ENCODE results near the gene DPYD. TPM values are rescaled to one million over a fixed set of nuclear protein-coding genes. Genes with fewer than 3 reads are reported as not detected.

Gene DPYD
- total RNA-seq, 2 experiments from 2014 or later = 7.5 to 7.9 TPM

DNA sequence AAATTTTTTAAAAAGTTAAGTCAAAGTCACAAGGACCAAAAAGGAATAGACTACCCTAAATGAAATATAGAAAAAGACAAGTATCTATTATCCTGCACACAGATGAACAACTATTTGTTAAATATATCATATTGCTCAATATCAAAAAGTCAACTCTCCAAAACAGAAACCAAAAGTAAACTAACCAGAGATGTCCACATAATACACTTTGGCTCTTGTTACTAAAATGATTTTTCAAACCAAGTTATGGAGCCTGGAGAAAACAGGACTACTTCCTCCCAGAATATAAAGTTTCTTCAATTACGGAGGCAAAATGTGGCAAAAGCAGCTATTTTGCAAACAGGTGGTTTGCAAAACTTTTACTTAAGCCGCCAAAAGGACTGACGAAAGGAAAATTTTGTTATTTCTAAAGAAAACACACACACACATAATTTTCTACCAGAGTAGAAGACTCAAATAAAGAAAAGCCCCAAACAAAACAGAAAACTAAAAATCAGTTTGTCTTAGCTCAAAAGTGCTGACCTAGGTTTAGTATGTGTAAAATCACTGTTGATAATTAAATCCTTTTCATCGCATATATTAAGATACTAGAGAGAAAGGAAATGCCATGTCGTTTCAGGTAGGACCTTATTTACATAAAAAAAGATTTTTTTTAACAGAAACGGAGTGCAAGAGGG is 1.1 kb downstream of the DPYD start:
- no peak for DNase-seq
- H3K27ac Mint-ChIP-seq = peak overlapping the region; percentile 94
- peaks cover 44% of the 10 kb centered on the region for H3K4me1 Mint-ChIP-seq
- H3K36me3 Mint-ChIP-seq = peaks cover 7% of the 10 kb centered on the region
- peak overlapping the region; percentile 90 for H3K4me3 Mint-ChIP-seq
- H3K9me3 Mint-ChIP-seq = no peaks in the 10 kb centered on the region
- H3K27me3 Mint-ChIP-seq = no peaks in the 10 kb centered on the region

DNA sequence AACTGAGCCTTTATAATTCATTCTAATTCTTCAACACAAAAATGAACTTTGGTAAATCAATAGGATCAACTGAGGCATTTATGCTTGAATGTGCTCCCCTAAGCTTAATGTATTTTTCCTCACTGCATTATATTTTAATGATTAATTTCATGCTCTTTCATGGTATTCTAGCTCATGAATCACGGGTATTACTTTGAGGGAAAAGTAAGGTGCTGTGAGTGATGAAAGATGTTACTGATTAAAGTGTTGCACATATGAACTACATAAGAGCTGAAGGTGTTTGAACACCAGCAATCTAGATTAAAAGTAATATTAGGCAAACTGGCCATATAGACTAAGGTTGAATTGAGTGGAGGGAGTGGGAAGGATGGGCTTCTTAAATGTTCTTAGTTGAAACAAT is 1.9 kb downstream of the DPYD start:
- no peak overlapping the region for H3K27ac Mint-ChIP-seq
- peaks cover 7% of the 10 kb centered on the region for H3K36me3 Mint-ChIP-seq
- H3K9me3 Mint-ChIP-seq = no peaks in the 10 kb centered on the region
- H3K4me1 Mint-ChIP-seq = peaks cover 51% of the 10 kb centered on the region
- no peak for DNase-seq
- peak overlapping the region; percentile 90 for H3K4me3 Mint-ChIP-seq
- H3K27me3 Mint-ChIP-seq = no peaks in the 10 kb centered on the region

DNA sequence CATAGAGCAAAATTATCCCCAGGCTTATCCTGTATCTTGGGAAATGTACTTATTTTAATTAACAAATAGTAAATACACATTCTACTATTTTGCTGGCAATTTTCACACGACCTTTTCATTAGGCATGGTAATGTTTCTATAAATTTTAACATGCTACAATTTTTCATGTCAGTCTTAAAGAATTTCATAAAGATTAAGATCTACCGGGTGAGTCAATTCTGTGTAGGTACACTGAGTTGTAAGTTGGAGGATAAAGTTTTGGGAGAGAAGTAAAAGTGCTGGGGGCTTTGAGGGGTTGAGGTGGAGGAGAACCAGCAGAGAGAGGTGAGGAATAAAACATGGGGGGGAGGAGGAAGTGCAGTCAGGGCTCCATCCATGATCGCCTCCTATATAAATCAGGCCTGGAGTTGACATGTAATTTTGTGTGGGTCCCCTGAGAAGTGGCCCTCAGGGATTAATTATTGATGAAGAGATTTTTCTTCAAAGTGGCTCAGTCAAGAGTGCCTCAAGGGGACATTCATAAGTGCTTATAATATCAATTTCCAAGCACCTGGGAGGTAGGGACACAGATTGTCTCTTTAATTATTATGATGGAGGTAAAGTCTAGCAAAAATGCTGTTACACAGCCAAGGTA is 7.2 kb downstream of the DPYD start:
- Mint-ChIP-seq H3K27me3 (no peaks in the 10 kb centered on the region), H3K4me1 (peaks cover 51% of the 10 kb centered on the region), H3K9me3 (no peaks in the 10 kb centered on the region), H3K27ac (no peak overlapping the region), H3K36me3 (peaks cover 7% of the 10 kb centered on the region), H3K4me3 (no peak overlapping the region)
- no peak for DNase-seq

DNA sequence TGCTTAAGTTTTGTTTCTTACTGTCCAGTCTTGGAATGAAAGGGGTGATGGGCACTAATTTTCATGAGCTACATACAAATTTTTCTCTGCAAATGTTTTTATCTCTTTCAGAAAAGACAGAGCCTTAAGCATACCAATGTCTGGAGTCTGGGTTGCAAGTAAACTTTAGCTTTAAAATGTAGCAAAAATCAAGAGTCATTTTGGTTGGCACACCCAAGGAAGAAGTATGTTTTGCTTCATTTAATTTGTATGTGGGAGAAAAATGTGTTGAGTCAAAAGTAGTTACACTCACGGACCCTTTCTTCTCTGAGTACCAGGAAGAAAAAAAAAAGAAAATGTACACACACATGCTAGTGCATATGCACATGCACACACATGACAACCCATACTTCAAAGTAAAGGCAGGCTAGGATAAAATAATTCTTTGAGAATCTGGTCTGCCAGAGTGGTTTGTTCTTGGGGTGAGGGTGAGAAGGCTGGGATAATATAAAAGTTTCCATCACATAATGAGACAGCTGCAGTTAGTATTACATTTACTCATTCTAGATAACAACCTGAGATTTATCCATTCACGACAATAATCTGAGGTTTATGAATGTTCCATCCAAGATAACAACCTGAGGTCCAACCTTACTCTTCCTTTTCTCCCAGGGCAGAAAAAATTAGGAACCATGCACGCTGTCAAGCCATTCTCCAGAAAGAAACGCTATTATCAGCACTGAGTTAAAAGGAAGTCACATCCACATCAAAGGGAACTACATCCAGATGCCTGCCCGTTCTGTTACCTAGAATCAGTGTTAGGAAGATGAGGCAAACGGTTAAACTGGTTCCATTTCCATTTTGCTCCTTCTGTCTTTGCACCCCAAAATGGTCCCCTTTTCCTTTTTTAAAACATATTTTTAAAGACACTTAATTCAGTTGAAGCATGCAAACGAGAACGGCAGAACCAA is 9.3 kb downstream of the DPYD start:
- no peak for DNase-seq

DNA sequence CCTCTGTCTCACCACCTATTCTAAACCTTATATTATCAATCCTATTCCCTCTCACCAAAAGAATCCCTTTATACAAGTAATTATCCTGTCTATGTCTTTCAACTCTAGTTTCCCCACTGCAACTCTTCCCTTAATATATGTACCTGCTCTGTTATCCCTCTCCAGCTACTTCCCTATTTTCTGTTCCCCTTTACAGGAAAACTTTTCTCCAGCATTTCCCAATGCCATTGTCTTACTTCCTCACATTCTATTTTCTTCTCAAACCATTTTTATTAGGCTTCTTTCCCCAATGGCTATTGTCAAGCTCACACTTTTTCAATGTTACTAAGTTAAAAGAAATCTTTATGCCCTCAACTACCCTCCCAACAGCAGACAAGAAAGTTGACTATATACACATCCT is 11.6 kb downstream of the DPYD start:
- no peaks in the 10 kb centered on the region for H3K9me3 Mint-ChIP-seq

More for the DNA sequence above, 9.3 kb downstream of the DPYD start:
- Mint-ChIP-seq H3K36me3 (peaks cover 6% of the 10 kb centered on the region), H3K27ac (no peak overlapping the region), H3K4me1 (peaks cover 35% of the 10 kb centered on the region), H3K4me3 (peak overlapping the region; percentile 30), H3K9me3 (no peaks in the 10 kb centered on the region), H3K27me3 (no peaks in the 10 kb centered on the region)

DNA sequence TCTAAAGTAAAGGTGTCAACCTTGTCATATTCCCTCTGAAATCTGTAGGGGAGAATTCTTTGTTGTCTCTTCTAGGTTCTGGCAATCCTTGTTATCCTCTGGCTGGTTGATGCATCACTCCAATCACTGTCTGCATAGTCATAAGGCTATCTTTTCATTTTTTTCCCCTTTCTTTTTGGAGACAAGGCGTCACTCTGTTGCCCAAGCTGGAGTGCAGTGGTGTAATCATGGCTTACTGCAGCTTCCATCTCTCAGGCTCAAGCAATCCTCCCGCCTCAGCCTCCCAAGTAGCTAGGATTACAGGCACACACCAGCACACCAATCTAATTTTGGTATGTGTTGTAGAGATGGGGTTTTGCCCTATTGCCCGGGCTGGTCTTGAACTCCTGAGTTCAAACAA is 12.9 kb downstream of the DPYD start:
- Mint-ChIP-seq H3K27me3 (no peaks in the 10 kb centered on the region), H3K4me3 (no peak overlapping the region), H3K9me3 (no peaks in the 10 kb centered on the region), H3K27ac (no peak overlapping the region), H3K36me3 (peaks cover 5% of the 10 kb centered on the region), H3K4me1 (peaks cover 28% of the 10 kb centered on the region)
- no peak for DNase-seq

More for the DNA sequence above, 11.6 kb downstream of the DPYD start:
- Mint-ChIP-seq H3K36me3 (peaks cover 5% of the 10 kb centered on the region), H3K4me1 (peaks cover 30% of the 10 kb centered on the region), H3K4me3 (no peak overlapping the region), H3K27ac (no peak overlapping the region), H3K27me3 (no peaks in the 10 kb centered on the region)
- DNase-seq = no peak

DNA sequence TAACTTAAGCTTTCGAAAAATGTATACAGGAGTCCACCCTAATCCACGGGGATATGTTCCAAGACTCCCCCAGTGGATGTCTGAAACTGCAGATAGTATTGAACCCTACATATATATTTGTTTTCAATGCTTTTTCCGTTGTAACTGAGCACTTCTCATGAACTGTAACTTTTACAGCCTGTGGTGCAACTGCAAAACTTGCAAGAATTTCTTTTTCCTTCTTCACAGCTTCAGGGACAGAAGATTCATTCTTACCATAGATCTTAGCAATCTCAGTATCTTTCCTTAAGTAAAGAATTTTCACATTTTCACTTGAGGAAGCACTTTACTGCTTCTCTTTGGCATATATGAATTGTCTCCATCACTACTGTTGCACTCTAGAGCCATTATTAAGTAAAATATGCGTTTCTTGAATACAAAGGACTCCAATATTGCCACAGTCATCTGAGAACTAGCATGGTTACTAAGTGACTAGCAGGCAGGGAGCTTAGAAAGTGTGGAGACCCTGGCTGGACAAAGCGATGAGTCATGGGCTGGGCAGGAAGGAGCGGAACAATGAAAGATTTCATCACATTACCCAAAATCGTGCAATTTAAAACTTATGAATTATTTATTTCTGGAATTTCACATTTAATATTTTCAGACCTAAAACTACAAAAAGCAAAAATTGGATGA is 14.1 kb downstream of the DPYD start:
- Mint-ChIP-seq H3K27me3 (no peaks in the 10 kb centered on the region), H3K4me3 (no peak overlapping the region), H3K4me1 (peaks cover 29% of the 10 kb centered on the region), H3K27ac (no peak overlapping the region), H3K36me3 (peaks cover 5% of the 10 kb centered on the region), H3K9me3 (no peaks in the 10 kb centered on the region)
- no peak for DNase-seq

DNA sequence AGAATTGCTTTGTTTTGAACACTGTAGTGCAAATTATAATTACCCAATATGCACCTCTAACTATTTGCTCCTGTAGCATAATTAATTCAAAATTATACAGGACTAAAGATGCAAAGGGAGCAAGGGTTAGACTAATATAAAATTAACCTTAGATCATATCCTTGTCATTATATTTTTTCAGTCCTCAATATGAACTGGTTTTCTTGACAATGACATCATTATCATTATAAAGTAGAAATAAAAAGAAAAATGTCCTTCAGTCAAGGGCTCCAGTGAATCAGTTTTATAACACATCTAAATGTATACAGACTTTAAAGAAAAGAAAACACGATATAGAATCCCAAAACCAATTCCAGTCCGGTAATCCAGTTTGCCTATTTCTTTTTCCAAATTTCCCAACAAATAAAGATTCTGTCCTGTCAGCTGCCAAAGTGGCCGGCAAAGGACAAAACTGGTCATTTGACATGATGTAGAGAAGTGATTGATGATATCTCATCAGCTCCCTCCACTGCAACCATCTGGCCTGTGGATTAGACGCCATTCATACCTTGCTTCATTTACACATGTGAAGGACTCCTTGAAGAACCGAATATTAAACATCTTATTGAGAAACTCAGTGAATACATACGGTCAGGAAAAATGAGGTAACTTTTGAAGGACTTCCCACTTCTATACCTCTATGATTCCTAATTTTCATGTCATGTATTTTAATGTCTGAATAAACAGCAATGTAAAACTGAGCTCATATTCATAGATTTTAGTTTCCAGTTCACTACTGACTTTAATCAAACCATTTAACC is 15.5 kb downstream of the DPYD start:
- Mint-ChIP-seq H3K27me3 (no peaks in the 10 kb centered on the region), H3K27ac (no peak overlapping the region), H3K9me3 (no peaks in the 10 kb centered on the region), H3K4me3 (no peak overlapping the region), H3K36me3 (peaks cover 5% of the 10 kb centered on the region), H3K4me1 (peaks cover 32% of the 10 kb centered on the region)
- no peak for DNase-seq

DNA sequence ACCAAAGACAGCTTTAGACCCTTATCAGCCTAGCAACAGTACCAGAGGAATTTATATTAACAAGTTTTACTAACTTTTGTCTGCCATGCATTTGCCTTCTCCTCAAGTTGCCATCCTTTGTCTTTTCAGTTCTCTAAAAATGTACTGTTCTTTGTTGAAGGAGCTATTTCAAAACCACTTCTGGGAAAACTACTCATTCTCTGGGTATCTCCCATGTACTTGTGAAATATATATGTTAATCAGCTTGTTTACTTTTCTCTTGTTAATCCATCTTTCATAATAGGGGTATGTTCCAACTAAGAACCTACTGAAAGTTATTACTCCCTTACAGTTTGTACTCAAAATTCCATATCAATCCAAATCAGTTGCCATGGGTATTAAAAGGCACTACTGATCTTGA is 16.3 kb downstream of the DPYD start:
- DNase-seq = no peak
- Mint-ChIP-seq H3K4me1 (peaks cover 34% of the 10 kb centered on the region), H3K27ac (no peak overlapping the region), H3K4me3 (no peak overlapping the region), H3K27me3 (no peaks in the 10 kb centered on the region), H3K36me3 (peaks cover 5% of the 10 kb centered on the region), H3K9me3 (peaks cover 1% of the 10 kb centered on the region)

DNA sequence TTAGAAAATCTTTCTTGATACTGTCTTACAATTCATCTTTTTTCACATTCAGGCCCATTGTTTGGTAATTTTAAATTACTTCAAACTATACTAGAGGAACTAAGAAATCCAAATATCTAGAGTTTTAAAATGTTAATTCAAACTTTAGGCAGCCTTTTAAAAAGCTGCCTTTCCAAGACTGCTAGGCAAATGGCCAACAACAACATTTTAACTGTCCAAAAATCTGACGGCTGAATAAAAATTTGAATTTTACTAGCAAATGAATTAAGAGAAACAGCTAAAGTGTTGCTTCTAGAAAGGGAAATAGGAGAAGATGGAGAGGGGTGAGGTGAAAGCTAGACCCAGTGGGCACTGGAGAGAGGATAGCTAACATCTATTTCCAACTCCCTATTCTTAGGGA is 17.2 kb downstream of the DPYD start:
- Mint-ChIP-seq H3K27me3 (no peaks in the 10 kb centered on the region), H3K9me3 (peaks cover 4% of the 10 kb centered on the region), H3K27ac (no peak overlapping the region), H3K36me3 (peaks cover 10% of the 10 kb centered on the region), H3K4me1 (peaks cover 34% of the 10 kb centered on the region), H3K4me3 (no peak overlapping the region)
- DNase-seq = no peak

DNA sequence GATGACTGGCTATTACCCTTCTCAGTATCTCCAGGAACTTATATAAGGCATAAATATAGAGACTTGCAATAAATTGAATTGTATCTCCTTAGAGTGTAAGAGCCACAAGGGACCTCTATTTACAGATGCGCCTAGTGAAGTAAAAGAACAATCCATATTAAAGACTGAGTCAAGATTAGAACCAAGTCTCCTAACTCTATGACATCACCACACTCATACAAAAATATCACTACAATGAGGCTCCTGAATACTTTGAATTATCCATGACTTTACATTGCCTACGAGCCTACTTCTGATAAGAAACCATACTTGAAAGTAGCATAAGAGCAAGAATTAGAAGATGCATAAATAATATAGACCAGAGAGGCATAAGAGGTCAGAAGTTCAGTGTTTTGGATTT is 18.8 kb downstream of the DPYD start:
- Mint-ChIP-seq H3K4me1 (peaks cover 39% of the 10 kb centered on the region), H3K36me3 (peaks cover 20% of the 10 kb centered on the region), H3K27ac (no peak overlapping the region), H3K27me3 (no peaks in the 10 kb centered on the region), H3K9me3 (peaks cover 12% of the 10 kb centered on the region), H3K4me3 (no peak overlapping the region)
- no peak for DNase-seq

DNA sequence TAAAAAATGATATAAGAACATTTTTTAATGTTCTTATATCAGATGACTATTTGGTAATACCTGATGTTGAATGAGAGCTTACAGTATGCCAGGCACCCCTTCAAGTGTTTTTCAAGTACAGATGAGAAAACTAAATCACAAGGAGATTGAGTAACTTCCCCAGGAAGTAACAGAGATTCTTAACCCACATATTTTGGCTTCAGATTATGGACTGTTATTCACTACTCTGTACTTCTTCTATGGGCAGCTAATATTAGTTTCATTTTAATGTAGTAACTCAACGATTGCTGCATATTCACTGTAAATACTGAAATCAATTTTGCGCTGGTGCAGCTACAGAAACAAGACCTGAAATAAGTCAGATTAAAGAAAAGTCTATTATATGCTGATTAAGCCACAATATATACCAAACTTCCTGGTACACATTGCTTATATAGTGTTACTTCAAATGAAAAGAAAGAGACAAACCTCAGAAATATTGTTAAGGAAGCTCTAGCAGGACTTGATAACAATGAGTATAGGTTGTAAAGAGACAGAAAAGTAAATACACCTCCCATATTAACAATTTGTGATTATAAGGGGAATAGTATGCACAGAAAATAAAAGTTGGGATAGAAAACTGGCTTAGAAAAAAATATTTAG is 19.7 kb downstream of the DPYD start:
- Mint-ChIP-seq H3K36me3 (peaks cover 19% of the 10 kb centered on the region), H3K4me1 (peaks cover 42% of the 10 kb centered on the region), H3K4me3 (no peak overlapping the region), H3K27me3 (no peaks in the 10 kb centered on the region), H3K27ac (no peak overlapping the region), H3K9me3 (peaks cover 12% of the 10 kb centered on the region)
- DNase-seq = no peak

DNA sequence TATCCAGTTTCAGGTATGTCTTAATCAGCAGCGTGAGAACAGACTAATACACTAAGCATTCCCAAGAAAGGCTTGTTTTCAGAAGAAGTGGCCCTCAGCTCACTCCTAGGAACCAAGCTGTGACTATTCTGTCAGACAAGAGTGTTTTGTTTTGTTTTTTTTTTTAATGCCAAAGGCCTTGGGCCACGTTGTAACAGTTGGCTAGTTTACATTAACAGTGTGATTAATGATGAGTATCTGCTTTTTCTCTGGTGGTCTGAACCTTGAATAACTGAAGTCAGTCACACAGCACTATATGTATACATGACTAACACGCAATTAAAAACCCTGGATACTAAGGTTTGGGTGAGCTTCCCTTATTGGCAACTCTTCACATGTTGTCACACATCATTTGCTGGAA is 21.9 kb downstream of the DPYD start:
- H3K27me3 Mint-ChIP-seq = no peaks in the 10 kb centered on the region
- H3K9me3 Mint-ChIP-seq = peaks cover 12% of the 10 kb centered on the region
- H3K4me1 Mint-ChIP-seq = peaks cover 36% of the 10 kb centered on the region
- H3K4me3 Mint-ChIP-seq = no peak overlapping the region
- H3K36me3 Mint-ChIP-seq = peaks cover 15% of the 10 kb centered on the region
- DNase-seq = no peak
- no peak overlapping the region for H3K27ac Mint-ChIP-seq

DNA sequence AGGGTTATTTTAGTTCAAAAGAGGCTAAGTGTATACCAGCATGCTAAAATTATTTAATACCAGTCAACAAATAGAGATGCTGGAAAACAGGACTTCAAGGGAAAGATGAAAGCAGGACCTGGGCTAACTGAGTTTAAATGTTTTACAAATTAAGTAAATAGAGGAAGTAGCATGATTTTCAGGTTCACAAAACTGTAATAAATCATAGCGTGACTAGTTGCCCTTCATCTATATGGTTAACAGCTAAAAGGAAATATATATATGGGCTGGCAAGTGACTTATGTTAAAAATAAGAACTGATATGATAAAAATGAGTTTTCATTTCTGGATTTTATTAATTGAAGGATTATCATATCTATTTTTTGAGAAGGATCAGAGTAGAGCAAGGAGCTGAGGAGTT is 25.6 kb downstream of the DPYD start:
- DNase-seq = no peak
- Mint-ChIP-seq H3K27ac (no peak overlapping the region), H3K4me1 (peaks cover 18% of the 10 kb centered on the region), H3K36me3 (peaks cover 21% of the 10 kb centered on the region), H3K27me3 (no peaks in the 10 kb centered on the region), H3K9me3 (peaks cover 15% of the 10 kb centered on the region), H3K4me3 (no peak overlapping the region)
